ENCODE data around the gene NDUFS4.

GRCh38 chr5:53616939-53617549 is 56.6 kb downstream of the NDUFS4 start:
- TF ChIP-seq CTCF (conservative IDR thresholded peaks at IDR 0.05; ENCODE audit: low read depth, low read length) (no peak), POLR2A (IDR thresholded peaks at IDR 0.05; ENCODE audit: low read depth, low read length) (no peak), CEBPB (IDR thresholded peaks at IDR 0.05; ENCODE audit: low read depth, low read length) (no peak), RAD21 (IDR thresholded peaks at IDR 0.05; ENCODE audit: low read length) (no peak), RFX5 (IDR thresholded peaks at IDR 0.05; ENCODE audit: low read depth, low read length) (no peak), ELK1 (IDR thresholded peaks at IDR 0.05; ENCODE audit: borderline replicate concordance, low read depth, low read length) (no peak), USF2 (IDR thresholded peaks at IDR 0.05; ENCODE audit: low read depth, low read length) (no peak), NFE2L2 (IDR thresholded peaks at IDR 0.05; ENCODE audit: low read depth, low read length) (no peak), RCOR1 (IDR thresholded peaks at IDR 0.05; ENCODE audit: insufficient replicate concordance, low read length) (no peak), BHLHE40 (IDR thresholded peaks at IDR 0.05; ENCODE audit: low read depth, low read length) (no peak), SMC3 (IDR thresholded peaks at IDR 0.05; ENCODE audit: low read depth, low read length) (no peak)
